Breast epithelium (tissue), 3 donors: Measurements from ENCODE around the gene MSL1.

Experiments used
- CTCF ChIP-seq, 3 donors: fragments of 450-650 bp; IDR thresholded peaks; one replicate each; pipeline ENCODE4 v1.5.1; 2016 to 2017; ENCODE audit warnings: antibody characterized with exemption in 3 of 3, mild to moderate bottlenecking in 3 of 3, moderate library complexity in 3 of 3
- POLR2A ChIP-seq: fragments of 450-650 bp; IDR thresholded peaks from one replicate; pipeline ENCODE4 v1.6.1; 2016; ENCODE audit warnings: antibody characterized with exemption, mild to moderate bottlenecking, moderate library complexity

- TF ChIP-seq CTCF (IDR thresholded peaks at IDR 0.05) (no peak), POLR2A (no peak)
Measured at GRCh38 chr17:40075942-40076498, 45.8 kb upstream of the MSL1 start.
